DOHH2 (cell line): ENCODE results near the gene MPRIP.

Source experiments
- H3F3A ChIP-seq: fragments of 200-600 bp; sonication (generic), shearing (Covaris generic); 2 replicates; pipeline ENCODE4 v1.6.0; 2016; ENCODE audit warnings: antibody characterized with exemption, mild to moderate bottlenecking; ENCODE audit not compliant: control insufficient read depth, insufficient read depth
- H3K27ac ChIP-seq: fragments of 200-600 bp; sonication (generic); 2 replicates; pipeline ENCODE4 v1.5.1; 2014; ENCODE audit warnings: low read depth, mild to moderate bottlenecking, low read length, moderate library complexity
- H3K27me3 ChIP-seq: fragments of 200-600 bp; sonication (generic); 2 replicates; pipeline ENCODE4 v1.6.1; 2014; ENCODE audit warnings: mild to moderate bottlenecking, low read length, mixed read lengths; ENCODE audit not compliant: control insufficient read depth
- H3K36me3 ChIP-seq: fragments of 200-600 bp; sonication (generic); 2 replicates; pipeline ENCODE4 v1.6.1; 2014; ENCODE audit warnings: mild to moderate bottlenecking, low read length, moderate library complexity, mixed read lengths; ENCODE audit not compliant: control insufficient read depth
- H3K4me1 ChIP-seq: fragments of 200-600 bp; sonication (generic); 2 replicates; pipeline ENCODE4 v1.6.1; 2014; ENCODE audit warnings: mild to moderate bottlenecking, low read length, mixed read lengths; ENCODE audit not compliant: control insufficient read depth
- H3K4me2 ChIP-seq: fragments of 200-600 bp; sonication (generic); 2 replicates; pipeline ENCODE4 v1.6.0; 2014; ENCODE audit warnings: mild to moderate bottlenecking, low read length, moderate library complexity
- H3K4me3 ChIP-seq: fragments of 200-600 bp; sonication (generic); 2 replicates; pipeline ENCODE4 v1.5.1; 2014; ENCODE audit warnings: mild to moderate bottlenecking, low read length, mixed read lengths
- H3K79me2 ChIP-seq: fragments of 200-600 bp; sonication (generic); 2 replicates; pipeline ENCODE4 v1.6.1; 2014; ENCODE audit warnings: mild to moderate bottlenecking, low read length, mixed read lengths; ENCODE audit not compliant: control insufficient read depth
- H3K9me2 ChIP-seq: fragments of 200-600 bp; sonication (generic); replicated peaks from 2 replicates; pipeline ENCODE4 v1.6.1; 2014; ENCODE audit warnings: mild to moderate bottlenecking, low read length, mixed read lengths; ENCODE audit not compliant: control insufficient read depth
- H3K9me3 ChIP-seq: fragments of 200-600 bp; sonication (generic); 2 replicates; pipeline ENCODE4 v1.6.1; 2014; ENCODE audit warnings: antibody characterized with exemption, low read length, mixed read lengths; ENCODE audit not compliant: control insufficient read depth, insufficient read depth
- H4K20me1 ChIP-seq: fragments of 200-600 bp; sonication (generic); 2 replicates; pipeline ENCODE4 v1.6.0; 2014; ENCODE audit warnings: low read depth, mild to moderate bottlenecking, antibody characterized with exemption, low read length, moderate library complexity; ENCODE audit not compliant: control insufficient read depth, insufficient read depth
- CTCF ChIP-seq: fragments of 200-600 bp; sonication (generic); IDR thresholded peaks from one replicate; pipeline ENCODE4 v1.5.1; 2014; ENCODE audit warnings: antibody characterized with exemption, mild to moderate bottlenecking, low read depth, low read length; ENCODE audit not compliant: poor library complexity, severe bottlenecking
- EZH2phosphoT487 ChIP-seq: fragments of 200-600 bp; sonication (generic); IDR thresholded peaks from 2 replicates; pipeline ENCODE4 v1.6.1; 2017; ENCODE audit warnings: borderline replicate concordance, mild to moderate bottlenecking, antibody characterized with exemption, low read length, moderate library complexity, mixed read lengths

The MPRIP gene

GRCh38 chr17:17223736-17224135, 181.5 kb downstream of the MPRIP start:
- no peaks in the 10 kb centered on the region for H3K9me2 ChIP-seq
- H3K4me1 ChIP-seq: no peaks in the 10 kb centered on the region
- no peaks in the 10 kb centered on the region for H3K9me3 ChIP-seq
- no peak overlapping the region for H3K4me3 ChIP-seq
- peaks cover 26% of the 10 kb centered on the region for H3K36me3 ChIP-seq
- TF ChIP-seq EZH2phosphoT487 (no peak), CTCF (no peak)
- no peak overlapping the region for H3K4me2 ChIP-seq
- no peaks in the 10 kb centered on the region for H3F3A ChIP-seq
- H4K20me1 ChIP-seq: no peaks in the 10 kb centered on the region
- H3K27ac ChIP-seq: no peak overlapping the region
- H3K79me2 ChIP-seq: no peaks in the 10 kb centered on the region
- H3K27me3 ChIP-seq: no peaks in the 10 kb centered on the region

- Histone ChIP-seq H3K27me3 (no peaks in the 10 kb centered on the region), H3K4me1 (no peaks in the 10 kb centered on the region), H3K36me3 (peaks cover 25% of the 10 kb centered on the region), H3K79me2 (no peaks in the 10 kb centered on the region), H3K4me2 (no peak overlapping the region), H3K27ac (no peak overlapping the region), H3F3A (no peaks in the 10 kb centered on the region), H3K9me3 (no peaks in the 10 kb centered on the region), H3K4me3 (no peak overlapping the region), H3K9me2 (no peaks in the 10 kb centered on the region), H4K20me1 (no peaks in the 10 kb centered on the region)
- TF ChIP-seq CTCF (no peak), EZH2phosphoT487 (no peak)
These were observed 181.9 kb downstream of the MPRIP start for GRCh38 chr17:17224137-17224536.

GRCh38 chr17:17225901-17226300, 183.6 kb downstream of the MPRIP start:
- Histone ChIP-seq H3K4me1 (no peaks in the 10 kb centered on the region), H4K20me1 (no peaks in the 10 kb centered on the region), H3K9me2 (no peaks in the 10 kb centered on the region), H3K27ac (no peak overlapping the region), H3F3A (no peaks in the 10 kb centered on the region), H3K27me3 (no peaks in the 10 kb centered on the region), H3K79me2 (no peaks in the 10 kb centered on the region), H3K36me3 (peaks cover 25% of the 10 kb centered on the region), H3K9me3 (no peaks in the 10 kb centered on the region), H3K4me2 (no peak overlapping the region), H3K4me3 (no peak overlapping the region)
- no peak for TF ChIP-seq CTCF
- no peak for TF ChIP-seq EZH2phosphoT487
